ENCODE measurements around the gene ATAD3C. TPM values are rescaled to one million over a fixed set of nuclear protein-coding genes. Genes with fewer than 3 reads are reported as not detected.
"Not testable (repeated sequence)": the region's sequence is repeated elsewhere in the genome, so short reads cannot be mapped to it uniquely, and the experiment has no call there.

Gene ATAD3C
- total RNA-seq, 3 donors from 2014 or later: 0.35 to 1.4 (median 0.55) TPM

DNA sequence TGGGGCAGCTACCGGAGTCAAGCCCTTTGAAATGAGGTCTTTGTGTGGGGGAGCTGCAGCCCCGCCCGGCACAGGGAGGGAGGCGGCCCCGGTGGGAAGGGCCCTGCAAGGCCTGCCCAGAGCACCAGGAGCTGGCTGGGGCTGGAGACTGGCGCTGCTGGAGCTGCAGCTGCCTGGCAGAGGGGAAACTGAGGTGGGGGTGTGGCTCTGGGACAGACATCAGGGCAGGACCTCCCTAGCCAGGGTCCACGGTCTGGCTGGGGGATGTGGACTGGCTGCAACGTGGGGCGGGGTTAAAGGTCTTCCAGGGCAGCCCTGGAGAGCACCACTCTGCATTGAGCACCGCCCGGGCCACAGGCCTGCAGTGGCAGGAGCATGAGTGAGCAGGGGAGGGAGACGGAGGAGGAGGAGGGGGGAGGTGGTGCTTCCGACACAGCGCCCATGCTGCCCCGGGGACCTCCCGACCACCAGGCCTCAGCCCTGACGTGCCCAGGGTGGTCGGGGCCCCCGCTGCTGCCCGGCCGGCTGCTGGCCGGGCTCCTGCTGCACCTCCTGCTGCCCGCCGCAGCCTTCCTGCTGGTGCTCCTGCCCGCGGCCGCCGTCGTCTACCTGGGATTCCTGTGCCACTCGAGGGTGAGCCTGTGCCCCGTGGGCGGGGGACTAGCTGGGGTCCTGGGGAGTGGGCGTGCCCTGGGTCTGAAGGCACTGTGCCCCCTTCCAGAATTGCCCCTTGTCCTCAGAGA is 23.6 kb upstream of the ATAD3C start:
- DNase-seq: peak in 1 of 3 donors; percentile 50
- Histone ChIP-seq H3K4me3 (no peak overlapping the region), H3K9me3 (no peaks in the 10 kb centered on the region), H3K4me1 (ENCODE audit: low read depth) (peaks cover 5% of the 10 kb centered on the region), H3K36me3 (ENCODE audit: low read depth) (no peaks in the 10 kb centered on the region)
- ATAC-seq: peak; percentile 10
- intact Hi-C loops (cut with DNase I, micrococcal nuclease): no loop called here
- TF ChIP-seq, protein P1, sequence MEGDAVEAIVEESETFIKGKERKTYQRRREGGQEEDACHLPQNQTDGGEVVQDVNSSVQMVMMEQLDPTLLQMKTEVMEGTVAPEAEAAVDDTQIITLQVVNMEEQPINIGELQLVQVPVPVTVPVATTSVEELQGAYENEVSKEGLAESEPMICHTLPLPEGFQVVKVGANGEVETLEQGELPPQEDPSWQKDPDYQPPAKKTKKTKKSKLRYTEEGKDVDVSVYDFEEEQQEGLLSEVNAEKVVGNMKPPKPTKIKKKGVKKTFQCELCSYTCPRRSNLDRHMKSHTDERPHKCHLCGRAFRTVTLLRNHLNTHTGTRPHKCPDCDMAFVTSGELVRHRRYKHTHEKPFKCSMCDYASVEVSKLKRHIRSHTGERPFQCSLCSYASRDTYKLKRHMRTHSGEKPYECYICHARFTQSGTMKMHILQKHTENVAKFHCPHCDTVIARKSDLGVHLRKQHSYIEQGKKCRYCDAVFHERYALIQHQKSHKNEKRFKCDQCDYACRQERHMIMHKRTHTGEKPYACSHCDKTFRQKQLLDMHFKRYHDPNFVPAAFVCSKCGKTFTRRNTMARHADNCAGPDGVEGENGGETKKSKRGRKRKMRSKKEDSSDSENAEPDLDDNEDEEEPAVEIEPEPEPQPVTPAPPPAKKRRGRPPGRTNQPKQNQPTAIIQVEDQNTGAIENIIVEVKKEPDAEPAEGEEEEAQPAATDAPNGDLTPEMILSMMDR (IDR thresholded peaks at IDR 0.05): no peak

DNA sequence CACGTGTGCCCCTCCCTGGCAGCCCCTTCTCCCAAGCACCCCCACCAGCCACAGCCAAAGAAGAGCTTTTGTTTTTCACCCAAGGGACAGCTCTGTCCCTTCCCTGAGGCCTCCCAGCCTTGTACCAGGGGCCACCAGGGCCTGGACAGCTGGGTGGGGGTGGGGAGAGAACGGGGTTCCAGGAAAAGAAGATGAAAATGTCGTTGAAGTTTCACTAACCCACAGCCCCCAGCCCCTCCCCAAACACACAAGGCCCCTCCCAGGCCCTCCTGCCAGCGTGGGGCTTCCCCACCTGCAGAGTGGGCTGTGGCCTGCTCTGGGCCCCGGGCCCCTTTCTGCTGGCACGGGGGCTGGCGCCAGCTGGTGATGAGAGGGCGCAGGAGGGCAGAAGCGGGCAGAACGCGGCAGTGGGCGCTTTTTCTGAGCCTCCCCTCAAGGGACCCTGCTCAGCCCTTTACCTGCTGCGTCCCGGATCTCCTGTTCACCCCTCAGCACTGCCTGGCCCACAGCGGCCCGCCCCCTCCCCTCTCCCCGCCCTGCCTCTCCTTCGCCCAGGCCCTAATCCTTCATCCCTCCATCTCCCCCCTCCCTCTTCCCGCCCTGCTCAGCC is 22.9 kb upstream of the ATAD3C start:
- Histone ChIP-seq H3K4me1 (ENCODE audit: low read depth) (peaks cover 9% of the 10 kb centered on the region), H3K36me3 (ENCODE audit: low read depth) (no peaks in the 10 kb centered on the region), H3K9me3 (no peaks in the 10 kb centered on the region), H3K4me3 (no peak overlapping the region)
- intact Hi-C loops (cut with DNase I, micrococcal nuclease): no loop called here
- ATAC-seq (no peak), DNase-seq (peak in 1 of 3 donors; percentile 22)
- TF ChIP-seq, protein P1 (IDR thresholded peaks at IDR 0.05): no peak

DNA sequence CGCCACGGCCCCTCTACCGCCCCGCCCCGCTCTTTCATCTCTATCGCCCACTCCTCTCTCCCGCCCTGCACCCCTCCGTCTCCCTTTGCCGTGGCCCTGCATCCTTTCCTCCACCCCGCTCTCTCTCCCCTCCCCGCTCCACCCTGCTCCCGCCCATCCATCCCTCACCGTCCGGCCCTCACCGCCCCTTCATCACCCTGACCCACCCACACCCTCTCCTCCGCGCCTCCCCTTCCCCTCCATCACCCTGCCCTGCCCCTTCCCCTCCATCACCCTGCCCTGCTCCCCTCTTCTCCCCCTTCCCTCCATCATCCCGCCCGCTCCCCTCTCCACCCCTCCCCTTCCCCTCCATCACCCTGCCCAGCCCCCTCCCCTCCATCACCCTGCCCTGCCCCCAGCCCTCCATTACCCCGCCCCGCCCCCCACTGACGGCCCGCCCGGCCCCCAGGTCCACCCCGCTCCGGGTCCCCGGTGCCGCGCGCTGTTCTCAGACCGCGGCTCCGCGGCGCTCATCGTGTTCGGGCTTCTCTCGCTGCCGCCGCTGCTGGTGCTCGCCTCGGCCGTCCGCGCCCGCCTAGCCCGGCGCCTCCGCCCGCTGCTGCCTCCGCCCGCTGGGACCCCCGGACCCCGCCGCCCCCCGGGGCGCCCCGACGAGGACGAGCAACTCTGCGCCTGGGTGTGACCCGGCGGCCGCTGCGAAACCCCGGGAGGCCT is 22.2 kb upstream of the ATAD3C start:
- intact Hi-C loops (cut with DNase I, micrococcal nuclease): no loop called here
- Histone ChIP-seq H3K9me3 (no peaks in the 10 kb centered on the region), H3K4me1 (ENCODE audit: low read depth) (peaks cover 16% of the 10 kb centered on the region), H3K4me3 (no peak overlapping the region), H3K36me3 (ENCODE audit: low read depth) (no peaks in the 10 kb centered on the region)
- peak in 1 of 3 donors; percentile 56 for DNase-seq
- TF ChIP-seq, protein P1 (IDR thresholded peaks at IDR 0.05): no peak
- no peak for ATAC-seq

DNA sequence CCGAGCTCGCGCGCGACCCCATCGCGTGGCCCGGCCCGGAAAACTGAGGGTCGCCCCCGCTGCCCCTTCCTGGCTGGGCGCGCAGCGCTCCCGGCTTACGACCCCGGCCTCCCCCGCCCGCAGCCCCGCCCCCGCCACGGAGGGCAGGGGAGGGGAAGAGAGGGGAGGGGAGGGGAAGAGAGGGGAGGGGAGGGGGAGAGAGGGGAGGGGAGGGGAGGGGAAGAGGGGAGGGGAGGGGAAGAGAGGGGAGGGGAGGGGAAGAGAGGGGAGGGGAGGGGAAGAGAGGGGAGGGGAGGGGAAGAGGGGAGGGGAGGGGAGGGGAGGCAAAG is 21.7 kb upstream of the ATAD3C start:
- intact Hi-C loops (cut with DNase I, micrococcal nuclease): no loop called here
- no peak for DNase-seq
- Histone ChIP-seq H3K9me3 (no peaks in the 10 kb centered on the region), H3K4me3 (no peak overlapping the region), H3K4me1 (ENCODE audit: low read depth) (peaks cover 21% of the 10 kb centered on the region), H3K36me3 (ENCODE audit: low read depth) (no peaks in the 10 kb centered on the region)
- TF ChIP-seq, protein P1 (IDR thresholded peaks at IDR 0.05): no peak
- no peak for ATAC-seq

DNA sequence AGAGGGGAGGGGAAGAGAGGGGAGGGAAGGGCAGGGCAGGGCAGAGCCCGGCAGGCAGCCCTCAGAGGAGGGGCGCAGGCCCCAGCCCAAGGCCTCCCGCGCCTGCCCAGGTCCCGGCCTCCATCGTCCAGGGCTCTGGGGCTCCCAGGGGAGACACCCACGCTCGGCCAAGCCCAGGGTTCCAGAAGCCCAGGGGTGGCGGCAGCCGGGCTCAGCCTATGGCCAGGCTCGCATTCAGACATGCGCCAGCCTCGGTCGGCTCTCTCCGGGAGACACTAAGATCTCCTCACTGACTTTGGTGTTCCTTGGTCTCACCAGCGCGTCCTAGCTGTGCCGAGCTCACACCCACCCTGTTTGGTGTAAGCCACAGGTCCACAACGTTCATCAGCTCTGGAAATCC is 21.3 kb upstream of the ATAD3C start:
- DNase-seq (peak in 1 of 3 donors; percentile 44), ATAC-seq (no peak)
- no peak overlapping the region for H3K4me3 ChIP-seq
- no peaks in the 10 kb centered on the region for H3K36me3 ChIP-seq (ENCODE audit: low read depth)
- TF ChIP-seq, protein P1 (IDR thresholded peaks at IDR 0.05): no peak
- peaks cover 24% of the 10 kb centered on the region for H3K4me1 ChIP-seq (ENCODE audit: low read depth)
- intact Hi-C loops (cut with DNase I, micrococcal nuclease): no loop called here
- H3K9me3 ChIP-seq: no peaks in the 10 kb centered on the region

DNA sequence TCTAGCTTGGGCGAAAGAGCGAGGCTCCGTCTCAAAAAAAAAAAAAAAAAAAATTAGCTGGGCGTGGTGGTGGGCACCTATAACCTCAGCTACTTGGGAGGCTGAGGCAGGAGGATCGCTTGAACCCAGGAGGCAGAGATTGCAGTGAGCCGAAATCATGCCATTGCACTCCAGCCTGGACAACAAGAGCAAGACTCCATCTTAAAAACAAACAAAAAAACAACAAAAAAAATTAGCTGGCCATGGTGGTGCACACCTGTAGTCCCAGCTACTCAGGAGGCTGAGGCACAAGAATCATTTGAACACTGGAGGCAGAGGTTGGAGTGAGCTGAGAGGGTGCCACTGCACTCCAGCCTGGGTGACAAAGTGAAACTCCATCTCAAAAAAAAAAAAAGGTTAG is 20.5 kb upstream of the ATAD3C start:
- H3K9me3 ChIP-seq; DNase-seq; H3K36me3 ChIP-seq (ENCODE audit: low read depth); H3K4me3 ChIP-seq; intact Hi-C loops (cut with DNase I, micrococcal nuclease); ATAC-seq: not testable (repeated sequence)
- H3K4me1 ChIP-seq (ENCODE audit: low read depth): peaks cover 32% of the 10 kb centered on the region
